ENCODE results near the gene TLL1. TPM values are rescaled to one million over a fixed set of nuclear protein-coding genes. Genes with fewer than 3 reads are reported as not detected.

TLL1 gene
- total and polyA plus RNA-seq, 2 experiments from 2014 or later = 0.18 to 2.4 TPM

DNA sequence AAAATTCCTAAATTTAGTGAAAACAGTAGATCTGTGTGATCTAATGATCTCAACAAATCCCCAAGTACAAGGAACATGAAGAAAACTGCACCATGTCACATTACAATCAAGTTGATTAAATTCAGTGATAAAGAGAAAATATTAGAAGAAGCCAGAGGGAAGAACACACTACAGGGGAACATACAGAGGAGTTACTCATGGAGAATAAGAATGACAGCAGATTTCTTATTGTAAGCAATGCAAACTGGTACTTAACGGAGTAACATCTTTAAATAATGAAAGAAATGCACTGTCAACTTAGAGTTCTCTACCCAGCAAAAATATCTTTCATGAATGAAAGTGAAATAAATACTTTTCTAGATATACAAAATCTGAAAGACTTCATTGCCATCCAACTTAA is 21.1 kb downstream of the TLL1 start:
- DNase-seq (ENCODE audit: low spot score) (no peak), ATAC-seq (no peak)
- Mint-ChIP-seq H3K27me3 (ENCODE audit: insufficient read depth, low read depth, poor library complexity) (peaks cover 2% of the 10 kb centered on the region), H3K27ac (no peak overlapping the region), H3K36me3 (ENCODE audit: low read depth) (peaks cover 21% of the 10 kb centered on the region), H3K4me1 (no peaks in the 10 kb centered on the region), H3K4me3 (no peak overlapping the region), H3K9me3 (peaks cover 28% of the 10 kb centered on the region)
- Histone ChIP-seq H4K20me1 (replicated peaks; ENCODE audit: insufficient read depth) (no peaks in the 10 kb centered on the region), H3F3A (replicated peaks; ENCODE audit: low read depth) (no peaks in the 10 kb centered on the region), H3K79me2 (replicated peaks; ENCODE audit: insufficient read depth) (no peaks in the 10 kb centered on the region), H3K4me3 (no peak overlapping the region), H3K4me1 (ENCODE audit: insufficient read depth) (no peaks in the 10 kb centered on the region), H3K9me2 (ENCODE audit: insufficient read depth) (peaks cover 5% of the 10 kb centered on the region), H3K27ac (ENCODE audit: low read depth) (no peak overlapping the region), H3K4me2 (no peak overlapping the region), H2AFZ (no peak overlapping the region), H3K27me3 (ENCODE audit: insufficient read depth) (no peaks in the 10 kb centered on the region), H3K36me3 (ENCODE audit: insufficient read depth) (no peaks in the 10 kb centered on the region)
- TF ChIP-seq, protein P1, sequence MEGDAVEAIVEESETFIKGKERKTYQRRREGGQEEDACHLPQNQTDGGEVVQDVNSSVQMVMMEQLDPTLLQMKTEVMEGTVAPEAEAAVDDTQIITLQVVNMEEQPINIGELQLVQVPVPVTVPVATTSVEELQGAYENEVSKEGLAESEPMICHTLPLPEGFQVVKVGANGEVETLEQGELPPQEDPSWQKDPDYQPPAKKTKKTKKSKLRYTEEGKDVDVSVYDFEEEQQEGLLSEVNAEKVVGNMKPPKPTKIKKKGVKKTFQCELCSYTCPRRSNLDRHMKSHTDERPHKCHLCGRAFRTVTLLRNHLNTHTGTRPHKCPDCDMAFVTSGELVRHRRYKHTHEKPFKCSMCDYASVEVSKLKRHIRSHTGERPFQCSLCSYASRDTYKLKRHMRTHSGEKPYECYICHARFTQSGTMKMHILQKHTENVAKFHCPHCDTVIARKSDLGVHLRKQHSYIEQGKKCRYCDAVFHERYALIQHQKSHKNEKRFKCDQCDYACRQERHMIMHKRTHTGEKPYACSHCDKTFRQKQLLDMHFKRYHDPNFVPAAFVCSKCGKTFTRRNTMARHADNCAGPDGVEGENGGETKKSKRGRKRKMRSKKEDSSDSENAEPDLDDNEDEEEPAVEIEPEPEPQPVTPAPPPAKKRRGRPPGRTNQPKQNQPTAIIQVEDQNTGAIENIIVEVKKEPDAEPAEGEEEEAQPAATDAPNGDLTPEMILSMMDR (conservative IDR thresholded peaks at IDR 0.05; ENCODE audit: low read depth in 2 of 2) = no peak
- no peak for TF ChIP-seq POLR2AphosphoS5 (IDR thresholded peaks at IDR 0.05; ENCODE audit: low read depth)
- TF ChIP-seq ZNF331 (CRISPR knock-in tag; IDR thresholded peaks at IDR 0.05; ENCODE audit: low read depth) = no peak
- no peak for TF ChIP-seq JUNB (IDR thresholded peaks at IDR 0.05; ENCODE audit: unreplicated experiment)
- TF ChIP-seq NANOG (IDR thresholded peaks at IDR 0.05; ENCODE audit: borderline replicate concordance) = no peak
- TF ChIP-seq, protein P2, sequence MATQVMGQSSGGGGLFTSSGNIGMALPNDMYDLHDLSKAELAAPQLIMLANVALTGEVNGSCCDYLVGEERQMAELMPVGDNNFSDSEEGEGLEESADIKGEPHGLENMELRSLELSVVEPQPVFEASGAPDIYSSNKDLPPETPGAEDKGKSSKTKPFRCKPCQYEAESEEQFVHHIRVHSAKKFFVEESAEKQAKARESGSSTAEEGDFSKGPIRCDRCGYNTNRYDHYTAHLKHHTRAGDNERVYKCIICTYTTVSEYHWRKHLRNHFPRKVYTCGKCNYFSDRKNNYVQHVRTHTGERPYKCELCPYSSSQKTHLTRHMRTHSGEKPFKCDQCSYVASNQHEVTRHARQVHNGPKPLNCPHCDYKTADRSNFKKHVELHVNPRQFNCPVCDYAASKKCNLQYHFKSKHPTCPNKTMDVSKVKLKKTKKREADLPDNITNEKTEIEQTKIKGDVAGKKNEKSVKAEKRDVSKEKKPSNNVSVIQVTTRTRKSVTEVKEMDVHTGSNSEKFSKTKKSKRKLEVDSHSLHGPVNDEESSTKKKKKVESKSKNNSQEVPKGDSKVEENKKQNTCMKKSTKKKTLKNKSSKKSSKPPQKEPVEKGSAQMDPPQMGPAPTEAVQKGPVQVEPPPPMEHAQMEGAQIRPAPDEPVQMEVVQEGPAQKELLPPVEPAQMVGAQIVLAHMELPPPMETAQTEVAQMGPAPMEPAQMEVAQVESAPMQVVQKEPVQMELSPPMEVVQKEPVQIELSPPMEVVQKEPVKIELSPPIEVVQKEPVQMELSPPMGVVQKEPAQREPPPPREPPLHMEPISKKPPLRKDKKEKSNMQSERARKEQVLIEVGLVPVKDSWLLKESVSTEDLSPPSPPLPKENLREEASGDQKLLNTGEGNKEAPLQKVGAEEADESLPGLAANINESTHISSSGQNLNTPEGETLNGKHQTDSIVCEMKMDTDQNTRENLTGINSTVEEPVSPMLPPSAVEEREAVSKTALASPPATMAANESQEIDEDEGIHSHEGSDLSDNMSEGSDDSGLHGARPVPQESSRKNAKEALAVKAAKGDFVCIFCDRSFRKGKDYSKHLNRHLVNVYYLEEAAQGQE (IDR thresholded peaks at IDR 0.05; ENCODE audit: unreplicated experiment) = no peak

DNA sequence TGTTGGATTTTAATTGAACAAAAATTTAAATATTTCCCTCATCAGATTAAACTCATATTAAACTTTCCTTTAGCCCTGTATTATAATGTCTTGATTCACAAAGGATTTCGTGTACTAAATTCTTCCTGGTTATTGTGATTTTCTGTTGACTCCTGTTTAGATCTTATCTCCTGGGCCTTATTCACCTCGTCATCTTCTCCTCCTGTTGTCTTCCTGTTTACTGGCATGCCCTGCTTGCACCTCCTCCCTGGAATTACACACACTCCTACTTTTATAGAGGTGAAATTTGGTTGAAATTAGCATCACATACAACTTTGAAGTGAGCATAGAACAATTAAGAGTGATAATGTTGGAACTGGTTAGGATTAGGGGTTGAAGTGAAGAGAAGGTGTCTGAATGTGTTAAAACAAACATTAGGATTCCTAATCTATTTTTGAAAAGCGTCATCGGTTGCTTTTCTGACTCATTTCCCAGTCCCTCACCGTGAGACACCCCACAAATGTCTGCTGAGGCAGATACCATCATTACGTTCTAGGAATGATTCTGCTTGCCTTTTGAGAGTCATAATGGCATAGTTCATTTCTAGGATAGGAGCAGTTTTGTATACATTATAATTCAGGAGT is 32.5 kb downstream of the TLL1 start:
- Histone ChIP-seq H3F3A (replicated peaks; ENCODE audit: low read depth) (no peaks in the 10 kb centered on the region), H3K9me2 (ENCODE audit: insufficient read depth) (no peaks in the 10 kb centered on the region), H4K20me1 (replicated peaks; ENCODE audit: insufficient read depth) (no peaks in the 10 kb centered on the region), H3K36me3 (ENCODE audit: insufficient read depth) (no peaks in the 10 kb centered on the region), H3K4me3 (no peak overlapping the region), H3K79me2 (replicated peaks; ENCODE audit: insufficient read depth) (no peaks in the 10 kb centered on the region), H3K4me2 (no peak overlapping the region), H2AFZ (no peak overlapping the region), H3K27me3 (ENCODE audit: insufficient read depth) (no peaks in the 10 kb centered on the region), H3K27ac (ENCODE audit: low read depth) (no peak overlapping the region), H3K4me1 (ENCODE audit: insufficient read depth) (peaks cover 3% of the 10 kb centered on the region; the same call in 1 of the 2 replicates)
- DNase-seq (ENCODE audit: low spot score) = no peak
- peaks cover 4% of the 10 kb centered on the region for H3K4me1 Mint-ChIP-seq
- H3K9me3 Mint-ChIP-seq = peaks cover 5% of the 10 kb centered on the region; the same call in 2 of the 3 replicates
- no peak overlapping the region for H3K4me3 Mint-ChIP-seq
- peak overlapping the region; percentile 26; the same call in 1 of the 2 replicates for H3K27ac Mint-ChIP-seq
- peaks cover 8% of the 10 kb centered on the region; the same call in 2 of the 3 replicates for H3K36me3 Mint-ChIP-seq (ENCODE audit: low read depth)
- H3K27me3 Mint-ChIP-seq (ENCODE audit: insufficient read depth, low read depth, poor library complexity) = no peaks in the 10 kb centered on the region
- ATAC-seq = no peak
- TF ChIP-seq EZH2 (IDR thresholded peaks at IDR 0.05; ENCODE audit: low read depth, unreplicated experiment) (no peak), JUNB (IDR thresholded peaks at IDR 0.05; ENCODE audit: unreplicated experiment) (no peak), CREB1 (CRISPR knock-in tag; IDR thresholded peaks at IDR 0.05; ENCODE audit: low read depth) (no peak), EZH2phosphoT487 (IDR thresholded peaks at IDR 0.05; ENCODE audit: unreplicated experiment) (no peak), POLR2AphosphoS5 (IDR thresholded peaks at IDR 0.05; ENCODE audit: low read depth) (no peak), ZNF331 (CRISPR knock-in tag; IDR thresholded peaks at IDR 0.05; ENCODE audit: low read depth) (no peak), STAT1 (IDR thresholded peaks at IDR 0.05; ENCODE audit: unreplicated experiment) (no peak)
- TF ChIP-seq, protein P3, sequence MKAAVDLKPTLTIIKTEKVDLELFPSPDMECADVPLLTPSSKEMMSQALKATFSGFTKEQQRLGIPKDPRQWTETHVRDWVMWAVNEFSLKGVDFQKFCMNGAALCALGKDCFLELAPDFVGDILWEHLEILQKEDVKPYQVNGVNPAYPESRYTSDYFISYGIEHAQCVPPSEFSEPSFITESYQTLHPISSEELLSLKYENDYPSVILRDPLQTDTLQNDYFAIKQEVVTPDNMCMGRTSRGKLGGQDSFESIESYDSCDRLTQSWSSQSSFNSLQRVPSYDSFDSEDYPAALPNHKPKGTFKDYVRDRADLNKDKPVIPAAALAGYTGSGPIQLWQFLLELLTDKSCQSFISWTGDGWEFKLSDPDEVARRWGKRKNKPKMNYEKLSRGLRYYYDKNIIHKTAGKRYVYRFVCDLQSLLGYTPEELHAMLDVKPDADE (IDR thresholded peaks at IDR 0.05) = no peak
- TF ChIP-seq, protein P2 (IDR thresholded peaks at IDR 0.05; ENCODE audit: unreplicated experiment) = no peak

Data from GM23338 (cell line).